ENCODE results near the gene EMID1. TPM values are rescaled to one million over a fixed set of nuclear protein-coding genes. Genes with fewer than 3 reads are reported as not detected.

Gene EMID1
- total and polyA plus RNA-seq, 2 experiments from 2014 or later: 9.9 to 42.5 TPM

DNA sequence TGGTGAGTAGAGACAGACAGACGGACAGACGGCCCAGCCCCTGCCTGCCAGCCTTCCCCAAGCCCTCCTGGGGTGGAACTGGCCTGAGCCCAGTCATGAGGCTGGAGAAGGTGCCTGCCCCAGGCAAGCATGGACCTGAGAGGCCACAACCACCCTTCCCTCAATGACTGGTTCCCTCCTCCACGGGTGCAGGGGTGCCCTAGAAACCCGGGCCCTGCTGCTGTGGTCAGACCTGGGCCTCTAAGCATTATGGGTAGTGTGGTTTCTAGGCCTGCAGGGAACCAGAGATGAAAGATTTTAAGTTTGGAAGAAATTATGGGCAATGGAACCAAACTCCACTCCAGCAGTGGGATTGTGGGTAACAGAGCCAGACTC, 48.6 kb downstream of the EMID1 start:
- TF ChIP-seq, protein P1, sequence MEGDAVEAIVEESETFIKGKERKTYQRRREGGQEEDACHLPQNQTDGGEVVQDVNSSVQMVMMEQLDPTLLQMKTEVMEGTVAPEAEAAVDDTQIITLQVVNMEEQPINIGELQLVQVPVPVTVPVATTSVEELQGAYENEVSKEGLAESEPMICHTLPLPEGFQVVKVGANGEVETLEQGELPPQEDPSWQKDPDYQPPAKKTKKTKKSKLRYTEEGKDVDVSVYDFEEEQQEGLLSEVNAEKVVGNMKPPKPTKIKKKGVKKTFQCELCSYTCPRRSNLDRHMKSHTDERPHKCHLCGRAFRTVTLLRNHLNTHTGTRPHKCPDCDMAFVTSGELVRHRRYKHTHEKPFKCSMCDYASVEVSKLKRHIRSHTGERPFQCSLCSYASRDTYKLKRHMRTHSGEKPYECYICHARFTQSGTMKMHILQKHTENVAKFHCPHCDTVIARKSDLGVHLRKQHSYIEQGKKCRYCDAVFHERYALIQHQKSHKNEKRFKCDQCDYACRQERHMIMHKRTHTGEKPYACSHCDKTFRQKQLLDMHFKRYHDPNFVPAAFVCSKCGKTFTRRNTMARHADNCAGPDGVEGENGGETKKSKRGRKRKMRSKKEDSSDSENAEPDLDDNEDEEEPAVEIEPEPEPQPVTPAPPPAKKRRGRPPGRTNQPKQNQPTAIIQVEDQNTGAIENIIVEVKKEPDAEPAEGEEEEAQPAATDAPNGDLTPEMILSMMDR (IDR thresholded peaks at IDR 0.05; ENCODE audit: low read depth, low read length): no peak
- H3K27me3 ChIP-seq: no peaks in the 10 kb centered on the region
- H3K27ac ChIP-seq: no peak overlapping the region
- H3K36me3 ChIP-seq: no peaks in the 10 kb centered on the region
- H3K9me3 ChIP-seq (ENCODE audit: low read depth): no peaks in the 10 kb centered on the region
- H3K4me1 ChIP-seq (ENCODE audit: low read depth): no peaks in the 10 kb centered on the region
- H3K4me3 ChIP-seq: no peak overlapping the region
- DNase-seq (ENCODE audit: low read depth in 1 of 2, low spot score in 1 of 2): no peak

- Histone ChIP-seq H3K4me1 (ENCODE audit: low read depth) (no peaks in the 10 kb centered on the region), H3K4me3 (no peak overlapping the region), H3K9me3 (ENCODE audit: low read depth) (no peaks in the 10 kb centered on the region), H3K27ac (no peak overlapping the region), H3K36me3 (no peaks in the 10 kb centered on the region), H3K27me3 (no peaks in the 10 kb centered on the region)
- DNase-seq (ENCODE audit: low read depth in 1 of 2, low spot score in 1 of 2): no peak
- TF ChIP-seq, protein P1 (IDR thresholded peaks at IDR 0.05; ENCODE audit: low read depth, low read length): no peak
Observed at GRCh38 chr22:29255064-29255621, 49.4 kb downstream of the EMID1 start.

DNA sequence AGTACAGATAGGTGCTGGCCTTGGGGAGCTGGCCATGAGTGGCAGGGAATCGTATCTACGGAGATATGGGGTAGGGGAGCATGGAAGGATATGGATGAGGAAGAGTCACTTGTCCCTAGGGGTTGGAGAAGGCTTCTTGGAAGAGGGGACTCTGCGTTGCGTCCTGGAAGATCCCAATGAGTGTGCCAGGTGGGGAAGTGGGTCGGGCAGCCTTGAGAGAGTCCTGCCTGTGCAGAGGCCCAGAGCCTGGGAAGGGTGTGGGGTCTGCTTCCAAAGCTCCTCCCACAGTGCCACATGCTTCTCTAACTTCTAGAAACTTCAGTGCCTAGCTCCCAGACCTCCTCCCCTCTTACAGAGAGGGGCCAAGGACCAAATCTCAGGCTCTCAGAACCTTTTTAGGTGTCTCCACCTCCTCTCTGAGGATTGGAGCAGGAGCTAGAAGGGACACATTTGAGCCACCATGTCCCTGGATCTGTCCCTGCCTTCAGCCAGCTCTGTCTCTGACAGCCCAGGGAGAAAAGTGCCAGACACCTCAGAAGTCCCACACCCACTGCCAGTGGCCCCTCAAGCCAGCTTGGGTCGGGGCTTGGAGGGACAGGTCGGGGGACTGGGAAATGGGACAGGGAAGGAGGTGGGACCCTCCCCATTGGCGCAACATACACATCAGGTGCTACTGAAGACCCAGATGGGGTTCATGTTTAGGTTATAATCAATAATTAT, 51.1 kb downstream of the EMID1 start:
- Histone ChIP-seq H3K4me3 (no peak overlapping the region), H3K27ac (no peak overlapping the region), H3K4me1 (ENCODE audit: low read depth) (no peaks in the 10 kb centered on the region), H3K27me3 (no peaks in the 10 kb centered on the region), H3K36me3 (no peaks in the 10 kb centered on the region), H3K9me3 (ENCODE audit: low read depth) (no peaks in the 10 kb centered on the region)
- DNase-seq (ENCODE audit: low read depth in 1 of 2, low spot score in 1 of 2): no peak
- TF ChIP-seq, protein P1 (IDR thresholded peaks at IDR 0.05; ENCODE audit: low read depth, low read length): no peak

- Histone ChIP-seq H3K9me3 (ENCODE audit: low read depth) (no peaks in the 10 kb centered on the region), H3K27me3 (no peaks in the 10 kb centered on the region), H3K4me1 (ENCODE audit: low read depth) (no peaks in the 10 kb centered on the region), H3K36me3 (no peaks in the 10 kb centered on the region), H3K27ac (no peak overlapping the region), H3K4me3 (no peak overlapping the region)
- TF ChIP-seq, protein P1 (IDR thresholded peaks at IDR 0.05; ENCODE audit: low read depth, low read length): no peak
- no peak for DNase-seq (ENCODE audit: low read depth in 1 of 2, low spot score in 1 of 2)
Observed at GRCh38 chr22:29257751-29258181, 52.1 kb downstream of the EMID1 start.

GRCh38 chr22:29258407-29259252, 52.9 kb downstream of the EMID1 start:
- Histone ChIP-seq H3K27ac (no peak overlapping the region), H3K4me1 (ENCODE audit: low read depth) (no peaks in the 10 kb centered on the region), H3K27me3 (no peaks in the 10 kb centered on the region), H3K9me3 (ENCODE audit: low read depth) (no peaks in the 10 kb centered on the region), H3K4me3 (no peak overlapping the region), H3K36me3 (no peaks in the 10 kb centered on the region)
- no peak for DNase-seq (ENCODE audit: low read depth in 1 of 2, low spot score in 1 of 2)
- TF ChIP-seq, protein P1 (IDR thresholded peaks at IDR 0.05; ENCODE audit: low read depth, low read length): no peak
